Epithelial cell of esophagus (primary cell): ENCODE measurements around the gene GPATCH1.
A peak's percentile ranks its signal among the peaks of the same experiment; 100 is the strongest.

ENCODE experiments used
- DNase-seq: peaks from one replicate; pipeline ENCODE4 v3.0.0; 2010; ENCODE audit warnings: low read depth
- H3K4me3 ChIP-seq: 2 replicates; pipeline ENCODE4 v1.5.1; 2011; ENCODE audit warnings: mild to moderate bottlenecking, low read length, control low read depth
- CTCF ChIP-seq: IDR thresholded peaks from 2 replicates; pipeline ENCODE4 v1.5.1; 2011; ENCODE audit warnings: low read depth, mild to moderate bottlenecking, low read length, control low read depth, inconsistent platforms; ENCODE audit not compliant: insufficient read depth; ENCODE audit errors: missing control alignments

Gene GPATCH1

GRCh38 chr19:33086955-33087354 lies 6.0 kb downstream of the GPATCH1 start:
- no peak overlapping the region for H3K4me3 ChIP-seq
- no peak for DNase-seq
- no peak for TF ChIP-seq CTCF

GRCh38 chr19:33089010-33089409 lies 8.0 kb downstream of the GPATCH1 start:
- H3K4me3 ChIP-seq, result no peak overlapping the region
- DNase-seq, result no peak
- TF ChIP-seq CTCF, result no peak

DNA sequence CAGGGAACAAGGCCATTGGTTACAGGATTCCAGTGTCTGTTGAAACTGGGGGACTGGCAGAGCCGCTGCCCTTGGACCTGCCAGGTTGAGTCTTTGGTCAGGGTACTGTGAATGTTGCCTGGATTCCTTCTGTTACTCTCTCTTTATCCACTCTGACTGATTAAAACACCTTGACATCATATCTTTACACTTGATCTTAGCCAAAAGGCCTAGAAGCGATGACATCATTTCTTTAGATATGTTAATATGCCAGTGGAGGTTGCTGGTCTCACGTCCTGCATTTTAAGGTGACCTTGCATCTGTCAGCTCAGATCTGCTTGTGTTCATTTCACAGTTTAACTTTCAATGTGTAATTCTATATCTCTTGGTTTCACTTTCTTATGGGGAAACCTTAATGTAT lies 9.2 kb downstream of the GPATCH1 start:
- H3K4me3 ChIP-seq, result no peak overlapping the region
- no peak for DNase-seq
- no peak for TF ChIP-seq CTCF

GRCh38 chr19:33093420-33094210 lies 12.6 kb downstream of the GPATCH1 start:
- no peak for TF ChIP-seq CTCF

GRCh38 chr19:33094436-33095067 lies 13.6 kb downstream of the GPATCH1 start:
- DNase-seq, result peak; percentile 39
- no peak overlapping the region for H3K4me3 ChIP-seq
- TF ChIP-seq CTCF, result no peak

More at GRCh38 chr19:33093420-33094210, 12.6 kb downstream of the GPATCH1 start:
- DNase-seq, result no peak
- H3K4me3 ChIP-seq, result no peak overlapping the region

DNA sequence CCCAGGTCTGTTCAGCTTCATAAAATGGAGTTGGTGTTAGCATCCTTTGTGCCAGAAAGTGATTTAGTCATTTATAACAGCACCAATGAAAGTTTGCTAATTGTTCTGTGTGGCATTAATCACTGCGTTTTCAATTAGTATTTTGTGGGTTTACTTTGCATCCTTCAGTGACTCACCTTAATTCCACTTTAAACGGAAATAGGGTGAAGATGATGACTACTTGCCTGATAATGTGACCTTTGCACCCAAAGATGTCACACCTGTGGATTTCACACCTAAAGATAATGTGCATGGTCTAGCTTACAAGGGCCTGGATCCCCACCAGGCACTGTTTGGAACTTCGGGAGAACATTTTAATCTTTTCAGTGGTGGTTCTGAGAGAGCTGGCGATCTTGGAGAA lies 15.0 kb downstream of the GPATCH1 start:
- no peak for TF ChIP-seq CTCF
- no peak overlapping the region for H3K4me3 ChIP-seq
- peak; percentile 83 for DNase-seq
